HG02852 (cell line): ENCODE measurements around the gene SLTM.
A peak's percentile ranks its signal among the peaks of the same experiment; 100 is the strongest.
"Not testable (repeated sequence)": the region's sequence is repeated elsewhere in the genome, so short reads cannot be mapped to it uniquely, and the experiment has no call there.

Experiments
- ATAC-seq: cut with Tn5 transposase; IDR thresholded peaks from one replicate; pipeline ENCODE4 v1.9.1; 2021; ENCODE audit warnings: mild to moderate bottlenecking, moderate library complexity; ENCODE audit not compliant: unreplicated experiment

SLTM gene

GRCh38 chr15:58929891-58930416 is 3.5 kb downstream of the SLTM start:
- ATAC-seq, result no peak

- no peak for ATAC-seq
These were observed 6.7 kb downstream of the SLTM start for GRCh38 chr15:58926823-58927222.

GRCh38 chr15:58924327-58924726 is 9.2 kb downstream of the SLTM start:
- ATAC-seq, result no peak

GRCh38 chr15:58923696-58924300 is 9.7 kb downstream of the SLTM start:
- no peak for ATAC-seq

GRCh38 chr15:58923284-58923683 is 10.2 kb downstream of the SLTM start:
- no peak for ATAC-seq

GRCh38 chr15:58921267-58921790 is 12.2 kb downstream of the SLTM start:
- no peak for ATAC-seq

- not testable (repeated sequence) for ATAC-seq
These were observed 13.0 kb downstream of the SLTM start for GRCh38 chr15:58920447-58920846.

- ATAC-seq, result no peak
These were observed 14.2 kb downstream of the SLTM start for GRCh38 chr15:58919232-58919631.

GRCh38 chr15:58918239-58918638 is 15.2 kb downstream of the SLTM start:
- ATAC-seq, result no peak

GRCh38 chr15:58917613-58918129 is 15.8 kb downstream of the SLTM start:
- ATAC-seq, result not testable (repeated sequence)

- ATAC-seq, result no peak
These were observed 16.5 kb downstream of the SLTM start for GRCh38 chr15:58916962-58917361.

- no peak for ATAC-seq
These were observed 23.0 kb downstream of the SLTM start for GRCh38 chr15:58910456-58910855.

- ATAC-seq, result no peak
These were observed 23.9 kb downstream of the SLTM start for GRCh38 chr15:58909616-58910015.

- ATAC-seq, result no peak
These were observed 24.7 kb downstream of the SLTM start for GRCh38 chr15:58908550-58909309.

GRCh38 chr15:58900631-58901030 is 32.8 kb downstream of the SLTM start:
- no peak for ATAC-seq

- ATAC-seq, result no peak
These were observed 35.3 kb downstream of the SLTM start for GRCh38 chr15:58898150-58898680.

GRCh38 chr15:58889363-58889762 is 44.1 kb downstream of the SLTM start:
- no peak for ATAC-seq

- ATAC-seq, result no peak
These were observed 46.6 kb downstream of the SLTM start for GRCh38 chr15:58886921-58887320.

- not testable (repeated sequence) for ATAC-seq
These were observed 49.6 kb downstream of the SLTM start for GRCh38 chr15:58883926-58884325.

GRCh38 chr15:58882243-58882642 is 51.2 kb downstream of the SLTM start:
- ATAC-seq, result no peak

- ATAC-seq, result peak; percentile 70
These were observed 53.2 kb downstream of the SLTM start for GRCh38 chr15:58880320-58880719.
